MM.1S (cell line): Measurements from ENCODE around the gene FAM180A.

Experiments used
- DNase-seq: peaks from one replicate; pipeline ENCODE4 v3.0.0-alpha.2; 2015
- H2AFZ ChIP-seq: fragments of 300-600 bp; sonication (generic); 2 replicates; pipeline ENCODE4 v1.6.0; 2016; ENCODE audit warnings: antibody characterized with exemption, low read length
- H3F3A ChIP-seq: fragments of 300-600 bp; sonication (generic); 2 replicates; pipeline ENCODE4 v1.6.1; 2016; ENCODE audit warnings: mild to moderate bottlenecking, antibody characterized with exemption, low read length, moderate library complexity, mixed read lengths; ENCODE audit not compliant: insufficient read depth
- H3K27ac ChIP-seq: fragments of 300-600 bp; sonication (generic); 2 replicates; pipeline ENCODE4 v1.5.1; 2016; ENCODE audit warnings: mild to moderate bottlenecking, low read length
- H3K27me3 ChIP-seq: fragments of 300-600 bp; sonication (generic); replicated peaks from 2 replicates; pipeline ENCODE4 v1.6.0; 2016; ENCODE audit warnings: low read length; ENCODE audit not compliant: insufficient read depth
- H3K36me3 ChIP-seq: fragments of 300-600 bp; sonication (generic); replicated peaks from 2 replicates; pipeline ENCODE4 v1.6.1; 2016; ENCODE audit warnings: mild to moderate bottlenecking, low read length, mixed read lengths; ENCODE audit not compliant: insufficient read depth
- H3K4me1 ChIP-seq: fragments of 300-600 bp; sonication (generic); 2 replicates; pipeline ENCODE4 v1.6.1; 2016; ENCODE audit warnings: low read length, mixed read lengths
- H3K4me2 ChIP-seq: fragments of 300-600 bp; sonication (generic); 2 replicates; pipeline ENCODE4 v1.6.0; 2016; ENCODE audit warnings: low read depth, low read length
- H3K4me3 ChIP-seq: fragments of 300-600 bp; sonication (generic); 2 replicates; pipeline ENCODE4 v1.5.1; 2016; ENCODE audit warnings: low read length, mixed read lengths
- H3K79me2 ChIP-seq: fragments of 300-600 bp; sonication (generic); 2 replicates; pipeline ENCODE4 v1.6.1; 2016; ENCODE audit warnings: mixed run types, low read length, mixed read lengths
- H3K9ac ChIP-seq: fragments of 300-600 bp; sonication (generic); 2 replicates; pipeline ENCODE4 v1.6.1; 2016; ENCODE audit warnings: low read length, mixed read lengths
- H3K9me2 ChIP-seq: fragments of 300-600 bp; sonication (generic); replicated peaks from 2 replicates; pipeline ENCODE4 v1.6.1; 2016; ENCODE audit warnings: mild to moderate bottlenecking, low read length, mixed read lengths; ENCODE audit not compliant: insufficient read depth
- H3K9me3 ChIP-seq: fragments of 300-600 bp; sonication (generic); replicated peaks from 2 replicates; pipeline ENCODE4 v1.6.1; 2016; ENCODE audit warnings: mild to moderate bottlenecking, low read length, mixed read lengths; ENCODE audit not compliant: insufficient read depth
- H4K20me1 ChIP-seq: fragments of 300-600 bp; sonication (generic); 2 replicates; pipeline ENCODE4 v1.6.1; 2016; ENCODE audit warnings: mild to moderate bottlenecking, low read length, moderate library complexity, mixed read lengths; ENCODE audit not compliant: insufficient read depth
- CTCF ChIP-seq: fragments of 300-600 bp; sonication (generic); IDR thresholded peaks from 2 replicates; pipeline ENCODE4 v1.5.1; 2016; ENCODE audit warnings: antibody characterized with exemption, low read length, mixed read lengths
- EZH2 ChIP-seq: fragments of 300-600 bp; sonication (generic); optimal IDR thresholded peaks from 2 replicates; pipeline ENCODE3; 2017; ENCODE audit warnings: low read depth, mild to moderate bottlenecking, antibody characterized with exemption, low read length, mixed read lengths
- EZH2phosphoT487 ChIP-seq: fragments of 300-600 bp; sonication (generic); IDR thresholded peaks from 2 replicates; pipeline ENCODE4 v1.6.1; 2018; ENCODE audit warnings: antibody characterized with exemption, low read length

Gene FAM180A

GRCh38 chr7:135747366-135747765, 1.2 kb downstream of the FAM180A start:
- Histone ChIP-seq H3K79me2 (no peaks in the 10 kb centered on the region), H3K9ac (no peak overlapping the region), H3K4me3 (no peak overlapping the region), H3K9me3 (no peaks in the 10 kb centered on the region), H3K27ac (no peak overlapping the region), H3K27me3 (no peaks in the 10 kb centered on the region), H3F3A (no peaks in the 10 kb centered on the region), H3K4me1 (no peaks in the 10 kb centered on the region), H3K9me2 (no peaks in the 10 kb centered on the region), H2AFZ (no peak overlapping the region), H4K20me1 (no peaks in the 10 kb centered on the region), H3K4me2 (no peak overlapping the region), H3K36me3 (no peaks in the 10 kb centered on the region)
- no peak for DNase-seq
- TF ChIP-seq EZH2 (no peak), CTCF (no peak), EZH2phosphoT487 (no peak)

- Histone ChIP-seq H3K36me3 (no peaks in the 10 kb centered on the region), H3K4me2 (no peak overlapping the region), H3K9ac (no peak overlapping the region), H4K20me1 (no peaks in the 10 kb centered on the region), H3K27me3 (no peaks in the 10 kb centered on the region), H3K9me3 (no peaks in the 10 kb centered on the region), H3K9me2 (no peaks in the 10 kb centered on the region), H3K79me2 (no peaks in the 10 kb centered on the region), H3K4me1 (no peaks in the 10 kb centered on the region), H3F3A (no peaks in the 10 kb centered on the region), H3K27ac (no peak overlapping the region), H2AFZ (no peak overlapping the region), H3K4me3 (no peak overlapping the region)
- no peak for DNase-seq
- TF ChIP-seq EZH2 (no peak), CTCF (no peak), EZH2phosphoT487 (no peak)
Measured at GRCh38 chr7:135745703-135746312, 2.8 kb downstream of the FAM180A start.

- Histone ChIP-seq H2AFZ (no peak overlapping the region), H3K9ac (no peak overlapping the region), H3K9me3 (no peaks in the 10 kb centered on the region), H3K79me2 (no peaks in the 10 kb centered on the region), H3K4me2 (no peak overlapping the region), H3K4me3 (no peak overlapping the region), H3F3A (no peaks in the 10 kb centered on the region), H3K4me1 (no peaks in the 10 kb centered on the region), H3K27me3 (no peaks in the 10 kb centered on the region), H4K20me1 (no peaks in the 10 kb centered on the region), H3K9me2 (no peaks in the 10 kb centered on the region), H3K36me3 (no peaks in the 10 kb centered on the region), H3K27ac (no peak overlapping the region)
- DNase-seq = no peak
- TF ChIP-seq EZH2 = no peak
- no peak for TF ChIP-seq CTCF
- no peak for TF ChIP-seq EZH2phosphoT487
Measured at GRCh38 chr7:135744938-135745702, 3.5 kb downstream of the FAM180A start.
